ENCODE data around the gene PARD6A.

- no peak for TF ChIP-seq CTCF (IDR thresholded peaks at IDR 0.05; ENCODE audit: low read length)
- no peak for TF ChIP-seq EZH2 (optimal IDR thresholded peaks at IDR 0.05; ENCODE audit: low read depth, low read length)
- TF ChIP-seq EZH2phosphoT487 (IDR thresholded peaks at IDR 0.05; ENCODE audit: low read length) = no peak
Measured at GRCh38 chr16:67655363-67655762, 5.4 kb upstream of the PARD6A start.

All from MM.1S (cell line).